GM18951 (cell line): ENCODE measurements around the gene PRAC1.

ENCODE experiments used
- POLR2A ChIP-seq: IDR thresholded peaks from 4 replicates; pipeline ENCODE4 v1.6.1; 2011; ENCODE audit warnings: mild to moderate bottlenecking; ENCODE audit not compliant: insufficient read length, insufficient read depth; ENCODE audit errors: extremely low read depth
- in situ Hi-C: fragments of 300-500 bp; cut with MboI; formaldehyde crosslinking; loops from one replicate; pipeline ENCODE4 v1.12.0; 2022; ENCODE audit warnings: low sequenced_read_pairs, mixed read lengths, inconsistent platforms; ENCODE audit not compliant: unreplicated experiment

Gene PRAC1

DNA sequence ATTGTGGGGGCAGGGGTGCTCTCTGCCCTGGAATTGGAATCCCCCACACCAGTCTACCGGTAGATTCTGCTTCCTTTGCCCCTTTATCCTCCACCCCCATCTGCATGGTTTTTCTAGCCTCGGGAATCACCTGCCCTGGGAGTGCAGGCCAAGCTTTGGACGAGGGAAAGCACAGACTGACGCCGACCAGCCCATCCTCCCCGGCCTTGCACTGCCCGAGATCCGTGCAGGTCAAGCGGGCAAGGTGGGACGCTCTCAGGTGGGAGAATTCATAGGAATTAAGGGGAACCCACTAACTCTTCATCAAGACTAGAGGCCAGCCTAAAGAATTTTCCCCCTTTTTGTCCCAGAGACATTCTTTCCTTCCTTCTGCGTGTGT lies 16.1 kb upstream of the PRAC1 start:
- in situ Hi-C loops = no loop called here
- no peak for TF ChIP-seq POLR2A

GRCh38 chr17:48737330-48738043 lies 15.2 kb upstream of the PRAC1 start:
- in situ Hi-C loops = no loop called here
- TF ChIP-seq POLR2A = no peak

DNA sequence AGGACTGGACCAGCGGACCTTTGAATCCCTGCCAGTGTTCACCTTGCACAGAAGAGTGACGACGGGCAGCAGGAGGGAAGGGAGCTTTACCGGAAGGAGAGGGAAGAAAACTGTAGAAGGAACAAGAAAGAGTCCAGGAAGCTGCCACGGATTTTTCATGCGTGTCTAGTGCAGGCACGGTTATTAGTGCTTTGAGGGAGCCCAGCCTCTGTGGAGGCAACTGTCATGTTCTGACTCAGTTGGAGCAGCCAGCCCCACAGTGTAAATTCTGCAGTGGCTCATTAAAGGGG lies 12.7 kb upstream of the PRAC1 start:
- no peak for TF ChIP-seq POLR2A
- in situ Hi-C loops = no loop called here

- in situ Hi-C loops = no loop called here
- no peak for TF ChIP-seq POLR2A
Measured at GRCh38 chr17:48734333-48735061, 12.2 kb upstream of the PRAC1 start.

- in situ Hi-C loops = no loop called here
- TF ChIP-seq POLR2A = no peak
Measured at GRCh38 chr17:48733632-48734328, 11.5 kb upstream of the PRAC1 start.

DNA sequence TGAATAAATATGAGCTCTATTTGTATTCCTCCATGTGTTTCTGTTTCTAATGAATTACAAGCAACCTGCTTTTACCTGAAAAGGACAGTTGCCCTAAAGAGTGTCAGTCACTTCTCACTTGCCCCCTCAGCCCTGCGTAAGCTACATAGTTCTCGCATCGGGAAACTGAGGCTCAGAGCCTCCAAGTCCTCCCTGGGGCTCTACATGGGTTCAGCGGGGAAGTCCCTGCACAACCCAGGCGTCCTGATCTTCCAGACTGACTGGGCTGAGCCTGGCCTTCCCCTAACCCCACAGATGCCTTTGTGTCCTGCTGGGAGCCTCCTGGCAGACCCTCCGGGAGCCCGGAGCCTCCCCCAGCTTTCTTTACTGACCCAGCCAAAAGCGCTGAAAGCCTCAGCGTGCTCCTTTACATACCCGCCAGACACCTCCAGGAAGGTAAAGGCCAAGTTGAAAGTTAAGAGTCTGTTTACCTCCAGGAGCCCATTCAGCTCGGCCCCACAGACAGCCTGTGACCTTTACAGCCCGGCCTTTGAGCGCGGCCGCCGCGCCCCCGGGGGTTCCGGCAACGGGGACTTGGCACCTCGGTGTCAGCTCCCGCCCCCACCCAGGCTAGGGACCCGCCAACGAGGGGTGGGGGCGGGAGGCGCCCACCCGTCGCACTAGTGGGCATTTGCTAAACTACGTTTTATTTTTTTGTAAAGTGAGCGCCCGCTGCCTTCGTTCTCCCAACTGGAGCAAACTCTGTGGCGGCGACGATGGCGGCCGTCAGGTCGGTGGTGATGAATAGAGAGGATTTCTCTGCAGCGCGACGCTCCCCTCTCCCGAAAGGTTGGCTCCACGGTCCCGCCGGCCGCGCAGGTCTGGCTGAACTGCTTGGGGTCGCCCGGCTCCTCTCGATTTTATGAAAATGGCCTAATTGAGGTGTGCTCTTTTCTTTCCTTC lies 10.6 kb upstream of the PRAC1 start:
- TF ChIP-seq POLR2A = no peak
- in situ Hi-C loops = no loop called here

DNA sequence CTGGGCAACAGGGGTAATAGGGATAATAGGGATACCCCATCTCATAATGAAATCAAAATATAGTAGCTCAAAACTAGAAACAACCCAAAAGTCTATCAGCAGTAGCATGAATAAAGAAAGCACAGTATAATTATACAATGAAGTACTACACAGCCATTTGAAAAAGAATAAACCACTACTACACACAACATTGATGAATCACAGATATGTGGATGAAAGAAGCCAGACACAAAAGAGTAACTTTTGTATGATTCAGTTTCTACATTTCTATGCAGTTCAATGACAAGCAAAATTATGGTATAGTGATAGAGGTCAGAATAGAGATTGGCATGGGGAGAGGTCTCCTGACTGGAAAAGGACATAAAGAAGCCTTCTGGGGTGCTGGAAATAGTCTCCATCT lies 9.0 kb upstream of the PRAC1 start:
- in situ Hi-C loops = no loop called here

GRCh38 chr17:48730240-48730550 lies 7.9 kb upstream of the PRAC1 start:
- no peak for TF ChIP-seq POLR2A
- in situ Hi-C loops = no loop called here

More for the DNA sequence above, 9.0 kb upstream of the PRAC1 start:
- no peak for TF ChIP-seq POLR2A

DNA sequence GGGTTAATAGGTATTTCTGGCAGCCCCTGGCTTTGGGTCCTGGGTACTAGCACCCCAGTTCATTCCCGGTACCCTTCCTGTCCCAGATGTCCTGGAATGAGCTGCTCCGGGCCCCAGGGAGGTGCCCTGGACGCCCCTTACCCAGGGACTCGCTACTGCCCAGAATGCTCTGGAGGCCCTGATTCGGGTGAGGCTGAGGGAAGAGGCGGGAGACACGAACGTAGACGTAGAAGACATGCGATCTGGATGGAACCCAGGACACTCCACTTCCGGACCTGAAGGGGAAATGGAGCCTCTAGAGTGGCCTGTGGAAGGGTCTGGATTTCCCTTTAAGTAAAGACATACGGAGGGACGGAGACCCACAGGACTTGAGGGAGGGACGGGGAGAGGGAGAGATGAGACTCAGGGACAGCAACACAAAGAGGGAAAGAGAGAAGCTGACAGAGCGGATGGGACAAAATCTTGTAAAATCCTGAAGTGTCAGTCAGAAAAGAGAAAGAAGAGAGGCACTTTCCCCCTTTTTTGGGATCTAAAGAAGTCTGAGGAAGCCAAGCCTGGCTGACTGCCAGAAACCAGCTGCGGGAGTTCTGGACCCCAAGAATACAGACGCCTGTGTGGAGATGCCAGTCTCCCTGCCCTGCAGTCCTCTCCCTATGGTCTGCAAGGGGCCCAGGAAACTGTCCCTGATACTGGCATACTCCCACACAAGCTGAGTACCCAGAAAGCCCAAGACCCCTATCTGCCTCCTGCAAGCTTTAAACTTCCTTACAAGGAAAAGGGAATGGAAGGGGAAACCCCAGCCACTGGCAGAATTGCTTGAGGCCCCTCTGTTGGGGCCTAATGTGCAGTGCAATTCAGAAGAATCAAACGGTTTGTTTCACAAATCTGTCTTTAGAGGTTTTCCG lies 7.3 kb upstream of the PRAC1 start:
- in situ Hi-C loops = loop anchor here (10.0 kb wide), 1 partner anchor 155 kb away; no protein-coding TSS in a partner anchor
- no peak for TF ChIP-seq POLR2A

DNA sequence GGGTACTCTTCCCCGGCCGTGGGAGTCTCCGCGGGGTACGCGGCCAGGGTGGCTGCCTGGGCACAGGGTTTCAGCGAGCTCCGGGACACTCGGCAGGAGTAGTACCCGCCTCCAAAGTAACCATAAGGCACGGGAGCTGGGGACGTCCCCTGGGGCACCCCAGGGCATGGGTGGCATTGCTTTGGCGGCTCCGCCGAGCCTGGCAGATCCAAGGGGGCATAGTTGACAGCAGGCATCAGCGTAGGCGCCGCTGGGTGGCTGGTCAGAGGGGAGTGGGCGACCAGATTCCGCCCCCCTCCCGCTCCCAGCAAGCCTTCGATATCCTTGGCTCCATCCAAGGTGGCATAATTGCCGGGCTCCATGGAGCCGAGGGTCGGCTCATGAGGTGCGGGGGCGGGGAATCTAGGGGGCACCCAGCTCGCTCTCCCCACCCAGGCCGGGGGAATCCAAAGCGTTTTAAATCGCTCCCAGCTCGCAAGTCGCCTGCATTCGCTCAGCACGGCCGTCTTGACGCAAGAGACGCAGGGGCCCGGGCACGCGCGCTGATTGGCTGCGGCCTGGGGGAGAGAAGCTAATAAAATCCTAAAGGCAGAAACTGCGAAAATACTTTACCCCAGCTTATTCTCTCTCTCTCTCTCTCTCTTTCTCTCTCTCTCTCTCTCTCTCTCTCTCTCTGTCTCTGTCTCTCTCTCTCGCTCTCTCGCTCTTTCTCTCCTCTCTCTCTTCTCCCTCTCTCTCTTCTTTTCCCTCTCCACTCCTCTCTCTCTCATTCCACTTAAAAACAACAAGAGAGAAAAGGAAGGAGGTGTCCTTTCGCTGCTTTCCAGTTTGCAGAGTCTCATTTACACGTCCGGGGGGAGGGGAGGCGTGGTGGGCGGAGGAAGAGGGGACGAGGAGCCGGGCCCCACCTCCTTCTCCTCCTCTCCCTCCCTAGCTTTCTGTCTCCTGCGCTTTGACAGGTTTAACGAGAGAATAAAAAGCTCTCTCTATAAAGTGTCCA lies 6.2 kb upstream of the PRAC1 start, which contains the start of gene HOXB13:
TSS of gene HOXB13 (minus strand) at position 519 of the 1,000 bp plus-strand sequence. CDS start at position 362, 157 bp downstream.
- in situ Hi-C loops = loop anchor here (10.0 kb wide), 1 partner anchor 156 kb away; no protein-coding TSS in a partner anchor
- TF ChIP-seq POLR2A = no peak

GRCh38 chr17:48727415-48728175 lies 5.3 kb upstream of the PRAC1 start:
- TF ChIP-seq POLR2A = no peak
- in situ Hi-C loops = loop anchor here (10.0 kb wide), 1 partner anchor 157 kb away; no protein-coding TSS in a partner anchor
